ENCODE data around the gene UTF1.
"Not testable (repeated sequence)": the region's sequence is repeated elsewhere in the genome, so short reads cannot be mapped to it uniquely, and the experiment has no call there.

Gene UTF1

GRCh38 chr10:133209641-133210040 is 20.4 kb upstream of the UTF1 start:
- no peak for DNase-seq (ENCODE audit: low spot score)

GRCh38 chr10:133210398-133211140 is 19.4 kb upstream of the UTF1 start:
- DNase-seq (ENCODE audit: low spot score), result no peak

DNA sequence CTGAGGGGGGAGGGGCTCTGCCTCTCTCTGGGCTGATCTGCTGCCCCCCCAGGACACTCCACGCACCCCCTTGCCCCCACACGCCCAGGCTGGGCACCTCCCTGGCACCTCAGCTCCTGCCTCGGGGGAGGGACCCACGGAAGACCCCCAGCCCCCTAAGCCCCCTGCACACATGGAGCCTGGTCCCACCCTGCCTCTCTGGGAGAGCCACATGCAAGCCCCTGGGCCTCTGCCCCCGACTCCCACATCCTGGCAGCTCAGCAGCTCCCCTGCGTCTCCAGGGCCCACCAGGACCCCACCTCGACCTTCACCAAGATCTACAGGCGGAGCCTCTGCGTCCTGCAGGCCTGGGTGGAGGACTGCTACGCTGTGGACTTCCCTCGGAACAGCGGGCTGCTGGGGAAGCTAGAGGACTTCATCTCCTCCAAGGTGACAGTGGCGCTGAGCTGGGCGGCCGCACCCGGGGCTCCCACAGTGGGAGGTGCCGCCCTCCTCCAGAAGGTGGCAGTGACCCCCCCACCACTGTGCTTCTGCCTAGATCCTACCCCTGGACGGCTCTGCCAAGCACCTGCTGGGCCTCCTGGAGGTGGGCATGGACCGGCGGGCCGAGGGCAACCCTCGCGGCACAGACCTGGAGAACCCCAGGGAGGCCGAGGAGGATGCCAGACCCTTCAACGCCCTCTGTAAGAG is 18.7 kb upstream of the UTF1 start:
- DNase-seq (ENCODE audit: low spot score), result no peak

- no peak for DNase-seq (ENCODE audit: low spot score)
These were observed 17.8 kb upstream of the UTF1 start for GRCh38 chr10:133211959-133212852.

- no peak for DNase-seq (ENCODE audit: low spot score)
These were observed 17.0 kb upstream of the UTF1 start for GRCh38 chr10:133212853-133213494.

DNA sequence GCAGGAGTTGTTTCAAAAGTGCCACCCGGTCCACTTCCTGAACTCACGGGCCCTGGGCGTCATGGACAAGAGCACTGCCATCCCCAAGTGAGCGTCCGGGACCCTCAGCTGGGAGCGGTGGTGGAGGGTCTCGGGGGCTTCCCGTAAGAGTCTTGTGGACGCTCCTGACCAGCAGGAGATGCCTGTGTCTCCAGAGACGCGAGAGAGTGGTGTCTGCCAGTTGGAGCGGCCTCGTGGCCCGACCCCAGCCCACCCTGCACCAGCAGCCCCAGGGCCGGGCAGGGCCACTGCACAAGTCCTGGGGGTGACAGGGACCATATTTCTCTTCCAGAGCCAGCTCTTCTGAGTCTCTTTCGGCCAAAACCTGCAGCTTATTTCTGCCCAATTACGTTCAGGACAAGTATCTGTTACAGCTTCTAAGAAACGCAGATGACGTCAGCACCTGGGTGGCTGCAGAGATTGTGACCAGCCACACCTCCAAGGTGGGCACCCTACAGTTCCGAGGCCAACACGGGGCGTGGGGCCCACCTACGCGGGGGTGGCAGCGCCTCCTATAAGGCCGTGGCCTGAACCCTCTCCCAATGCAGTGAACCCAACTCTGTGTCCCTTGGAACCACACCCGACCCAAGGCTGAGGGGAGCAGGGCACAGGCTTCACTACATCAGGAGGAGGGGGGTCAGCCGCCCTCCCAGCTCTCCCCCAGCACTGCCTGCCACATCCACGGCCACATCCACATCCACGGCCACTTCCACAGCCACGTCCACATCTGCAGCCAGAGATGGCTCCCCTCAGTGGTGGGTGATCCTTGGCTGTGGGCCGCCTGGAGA is 16.2 kb upstream of the UTF1 start:
- no peak for DNase-seq (ENCODE audit: low spot score)

DNA sequence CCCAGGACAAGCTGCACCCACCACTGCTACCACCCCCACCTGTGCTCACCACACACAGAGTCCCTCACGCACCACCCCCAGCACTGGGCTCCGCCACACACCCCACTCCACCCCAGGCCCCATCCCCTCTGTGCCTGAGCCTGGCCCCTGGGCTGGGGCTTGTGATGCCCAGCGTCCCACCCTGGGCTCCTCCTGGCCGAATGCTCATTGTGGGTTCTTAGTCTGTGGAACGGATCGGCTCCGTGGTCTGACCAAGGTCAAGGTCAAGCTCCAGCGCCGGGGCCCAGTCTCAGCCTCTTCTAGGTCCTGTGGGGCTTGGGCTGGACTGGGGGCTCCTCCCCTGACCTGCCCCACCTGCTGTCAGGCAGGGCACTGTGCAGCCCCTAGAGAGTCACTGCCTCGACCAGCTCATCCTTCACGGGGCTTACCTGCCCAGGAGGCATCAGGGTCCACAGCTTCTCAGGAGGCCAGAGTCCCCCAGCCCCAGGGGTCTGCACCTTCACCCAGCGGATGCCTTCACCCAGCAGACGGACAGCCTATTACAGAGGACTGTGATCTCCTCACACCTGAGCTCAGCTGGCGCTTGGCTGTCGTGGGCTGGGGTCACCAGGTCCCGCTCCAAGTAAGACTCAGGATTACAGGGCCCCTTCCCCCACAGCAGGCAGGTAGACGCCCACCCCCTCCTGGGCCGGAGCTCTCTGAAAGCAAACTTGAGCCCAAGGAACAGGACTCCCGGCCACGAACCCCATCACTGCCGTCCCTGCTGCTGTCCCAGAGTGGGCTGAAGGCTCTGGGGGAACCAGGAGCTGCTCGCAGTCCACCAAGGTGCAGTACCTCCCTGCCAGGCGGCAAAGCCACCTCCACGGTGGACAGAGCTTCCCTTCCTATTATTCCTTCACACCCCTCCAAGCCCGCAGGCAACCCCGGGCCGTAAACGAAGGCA is 15.3 kb upstream of the UTF1 start:
- DNase-seq (ENCODE audit: low spot score), result no peak

DNA sequence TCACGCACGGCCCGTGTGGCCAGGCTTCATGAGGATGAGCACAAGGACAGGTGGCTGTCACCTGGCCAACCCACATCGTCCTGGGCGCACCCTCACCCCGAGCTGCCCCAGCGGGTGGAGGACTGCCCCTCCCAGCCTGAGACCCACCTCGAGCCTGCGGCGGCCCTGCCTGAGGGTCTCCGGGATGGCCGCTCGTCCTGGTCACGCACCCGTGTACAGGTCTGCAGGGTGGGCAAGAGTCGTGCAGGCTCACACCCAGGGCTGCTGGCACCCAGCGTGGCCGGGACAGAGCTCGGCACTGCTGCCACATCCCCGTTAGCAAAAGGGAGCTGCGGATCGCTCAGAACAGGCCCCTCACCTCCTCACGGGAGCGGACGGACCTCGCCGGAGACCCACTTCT is 14.4 kb upstream of the UTF1 start:
- DNase-seq (ENCODE audit: low spot score), result no peak

DNA sequence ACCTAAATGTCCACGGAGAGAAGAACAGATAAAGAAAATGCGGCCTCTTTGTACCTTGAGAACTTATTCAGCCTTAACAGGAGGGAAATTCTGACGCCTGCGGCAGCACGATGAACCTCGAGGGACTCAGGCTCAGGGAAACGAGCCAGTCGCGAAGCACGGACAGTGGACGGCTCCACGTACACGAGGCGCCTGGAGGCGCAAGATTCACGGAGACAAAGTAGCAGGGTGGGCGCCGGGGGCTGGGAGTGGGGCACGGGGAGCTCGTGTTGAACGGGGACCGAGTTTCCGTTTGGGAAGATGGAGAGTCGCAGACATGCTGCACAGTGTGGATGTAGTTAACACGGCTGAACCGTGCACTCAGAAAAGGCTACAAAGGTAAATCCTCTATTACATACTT is 13.2 kb upstream of the UTF1 start:
- DNase-seq (ENCODE audit: low spot score), result no peak

GRCh38 chr10:133217800-133218589 is 12.0 kb upstream of the UTF1 start:
- no peak for DNase-seq (ENCODE audit: low spot score)

DNA sequence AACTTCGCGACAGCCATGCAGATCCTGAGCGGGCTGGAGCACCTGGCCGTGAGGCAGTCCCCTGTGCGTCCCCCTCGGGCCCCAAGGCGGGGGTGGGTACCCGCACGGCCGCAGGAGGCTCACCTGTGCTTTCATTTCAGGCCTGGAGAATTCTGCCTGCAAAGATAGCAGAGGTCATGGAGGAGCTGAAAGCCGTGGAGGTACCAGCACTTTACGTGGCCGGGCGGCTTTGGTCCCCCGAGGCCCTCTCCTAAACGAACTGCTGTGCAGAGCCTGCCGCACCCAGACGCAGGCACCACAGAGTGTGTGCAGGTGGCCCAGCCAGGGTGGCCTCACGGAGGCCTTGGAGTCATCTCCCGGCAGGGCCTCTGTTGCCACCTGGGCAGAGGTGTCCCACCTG is 11.1 kb upstream of the UTF1 start:
- DNase-seq (ENCODE audit: low spot score), result no peak

DNA sequence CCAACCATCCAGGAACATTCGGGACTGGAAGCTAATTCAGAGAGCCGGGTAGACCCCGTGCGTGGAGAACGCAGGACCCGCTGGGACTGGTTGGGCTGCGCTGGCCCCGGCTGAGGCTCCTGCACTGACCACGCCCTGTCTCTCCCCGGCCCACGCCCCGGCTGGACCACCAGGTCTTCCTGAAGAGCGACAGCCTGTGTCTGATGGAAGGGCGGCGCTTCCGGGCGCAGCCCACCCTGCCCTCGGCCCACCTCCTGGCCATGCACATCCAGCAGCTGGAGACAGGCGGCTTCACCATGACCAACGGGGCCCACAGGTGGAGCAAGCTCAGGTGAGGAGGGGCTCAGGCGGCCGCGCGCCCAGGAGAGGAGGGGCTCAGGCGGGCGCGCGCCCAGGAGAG is 10.2 kb upstream of the UTF1 start:
- no peak for DNase-seq (ENCODE audit: low spot score)

- DNase-seq (ENCODE audit: low spot score), result no peak
These were observed 8.7 kb upstream of the UTF1 start for GRCh38 chr10:133221331-133221730.

DNA sequence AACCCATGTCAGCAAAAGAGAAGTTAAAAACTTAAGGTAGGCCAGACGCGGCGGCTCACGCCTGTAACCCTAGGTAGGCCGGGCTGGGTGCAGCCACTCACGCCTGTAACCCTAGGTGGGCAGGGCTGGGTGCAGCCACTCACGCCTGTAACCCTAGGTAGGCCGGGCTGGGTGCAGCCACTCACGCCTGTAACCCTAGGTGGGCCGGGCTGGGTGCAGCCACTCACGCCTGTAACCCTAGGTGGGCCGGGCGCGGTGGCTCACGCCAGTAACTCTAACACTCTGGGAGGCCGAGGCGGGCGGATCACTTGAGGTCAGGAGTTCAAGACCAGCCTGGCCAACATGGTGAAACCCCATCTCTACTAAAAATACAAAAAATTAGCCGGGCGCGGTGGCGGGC is 8.3 kb upstream of the UTF1 start:
- not testable (repeated sequence) for DNase-seq (ENCODE audit: low spot score)

GRCh38 chr10:133224076-133224475 is 5.9 kb upstream of the UTF1 start:
- no peak for DNase-seq (ENCODE audit: low spot score)

- DNase-seq (ENCODE audit: low spot score), result no peak
These were observed 5.2 kb upstream of the UTF1 start for GRCh38 chr10:133224756-133225372.

DNA sequence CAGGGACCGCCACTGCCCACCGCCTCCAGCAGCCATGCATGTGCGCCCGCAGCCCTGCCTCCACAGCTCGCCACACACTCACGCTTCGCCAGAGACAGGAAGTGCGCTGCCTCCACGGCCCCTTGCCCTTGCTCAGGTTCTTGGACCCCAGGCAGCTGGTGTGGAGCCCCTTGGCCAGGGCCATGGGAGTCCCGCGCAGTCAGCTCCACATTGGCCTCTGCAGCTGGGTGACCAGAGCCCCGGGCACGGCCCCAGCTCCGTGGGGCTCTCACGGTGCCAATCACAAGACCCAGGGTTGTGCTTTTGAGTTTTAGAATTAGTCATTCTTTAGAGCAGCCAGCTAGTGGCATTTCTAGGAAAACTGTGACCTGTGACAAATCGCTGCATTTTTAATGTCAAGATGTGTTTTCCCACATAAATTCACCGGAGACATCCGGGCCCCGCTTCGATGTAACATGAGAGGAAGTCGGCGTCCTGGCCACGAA is 4.3 kb upstream of the UTF1 start:
- DNase-seq (ENCODE audit: low spot score), result no peak

DNA sequence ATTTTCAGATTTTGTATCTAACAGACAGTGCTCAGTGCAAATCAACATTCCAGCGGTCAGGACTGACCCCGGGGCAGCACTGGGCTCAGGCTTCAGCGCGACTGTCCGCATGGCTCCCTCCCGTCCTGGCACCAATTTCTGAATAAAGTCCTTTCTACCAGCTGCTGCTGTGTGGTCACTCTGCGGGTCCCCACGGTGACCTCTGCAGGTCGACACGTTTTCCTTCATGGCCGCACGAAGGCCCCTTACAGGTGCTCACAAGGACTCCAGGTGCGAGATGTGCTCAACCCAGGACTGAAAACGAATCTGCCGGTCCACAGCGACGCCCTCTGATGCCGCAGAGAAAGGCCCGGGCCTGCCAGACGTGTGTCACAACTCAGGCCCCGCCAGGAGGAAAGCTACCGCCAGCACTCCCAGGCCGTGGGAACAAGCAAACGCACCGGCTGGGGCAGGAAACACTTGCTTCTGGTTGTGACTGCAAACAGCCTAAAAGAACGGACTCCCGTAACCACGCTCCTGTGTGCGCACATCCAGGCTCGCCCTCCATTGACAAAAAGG is 3.7 kb upstream of the UTF1 start:
- no peak for DNase-seq (ENCODE audit: low spot score)

- no peak for DNase-seq (ENCODE audit: low spot score)
These were observed 2.8 kb upstream of the UTF1 start for GRCh38 chr10:133227256-133227655.
